ENCODE results near the gene RIN2.

RIN2 gene

DNA sequence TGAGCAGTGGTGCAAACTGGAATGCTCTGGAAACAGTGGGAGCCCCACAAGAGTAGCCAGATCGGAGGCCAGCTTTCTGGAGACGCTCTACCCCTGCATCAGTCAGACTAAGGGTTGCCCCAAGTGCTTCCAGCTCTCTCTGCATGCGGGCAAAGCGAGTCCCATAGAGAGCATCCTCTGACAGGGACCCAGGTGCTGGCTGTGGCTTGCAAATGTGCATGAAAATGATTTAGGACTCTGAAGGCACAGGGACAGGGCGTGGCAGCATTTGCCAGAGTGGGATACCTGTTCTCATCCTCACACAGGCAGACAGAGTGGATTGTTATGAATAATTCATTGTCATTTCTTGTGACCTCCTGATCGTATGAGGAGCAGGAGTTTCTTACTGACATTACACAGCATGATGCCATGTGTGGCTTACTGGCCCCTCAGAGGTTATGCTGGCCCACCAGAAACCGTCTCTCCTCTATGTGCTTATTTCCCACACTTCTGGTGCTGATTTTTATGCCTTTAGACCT lies 10.3 kb downstream of the RIN2 start:
- no peak for DNase-seq

DNA sequence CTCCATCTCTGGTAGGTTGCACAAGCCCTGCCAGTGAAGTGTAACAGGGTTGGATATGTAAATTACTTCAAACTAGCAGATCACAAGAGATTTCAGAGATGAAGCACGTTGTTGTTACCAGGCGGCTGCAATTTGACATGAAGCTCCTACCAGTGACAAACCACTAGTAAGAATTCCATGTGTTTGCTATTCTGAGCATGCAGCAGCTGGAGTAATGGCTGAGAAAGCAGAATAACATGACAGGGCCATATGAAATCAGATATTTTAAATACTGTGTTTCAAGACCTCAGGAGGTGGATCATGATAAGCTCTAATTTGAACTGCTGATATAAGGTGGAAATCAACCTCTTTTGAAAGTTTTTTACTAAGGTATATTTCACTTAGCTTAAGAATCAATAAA lies 11.4 kb downstream of the RIN2 start:
- DNase-seq, result no peak

GRCh38 chr20:19770375-19770774 lies 12.3 kb downstream of the RIN2 start:
- no peak for DNase-seq

DNA sequence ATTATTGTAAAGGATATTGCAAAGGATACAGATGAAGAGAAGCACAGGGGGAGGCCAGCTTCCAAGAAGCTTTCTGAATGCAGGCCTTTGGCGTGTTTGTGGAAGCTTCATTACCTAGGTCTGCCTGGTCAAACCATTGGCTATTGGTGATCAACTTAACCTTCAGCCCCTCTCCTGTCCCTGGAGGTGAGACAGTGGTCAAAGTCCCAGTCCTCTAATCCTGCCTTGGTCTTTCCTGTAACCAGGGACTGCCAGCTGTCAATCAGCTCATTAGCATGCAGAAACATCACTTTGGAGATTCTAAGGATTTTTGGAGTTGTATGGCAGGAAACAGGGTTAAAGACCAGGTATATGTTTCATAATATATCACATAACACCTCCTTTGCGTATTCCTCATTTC lies 13.0 kb downstream of the RIN2 start:
- no peak for DNase-seq

DNA sequence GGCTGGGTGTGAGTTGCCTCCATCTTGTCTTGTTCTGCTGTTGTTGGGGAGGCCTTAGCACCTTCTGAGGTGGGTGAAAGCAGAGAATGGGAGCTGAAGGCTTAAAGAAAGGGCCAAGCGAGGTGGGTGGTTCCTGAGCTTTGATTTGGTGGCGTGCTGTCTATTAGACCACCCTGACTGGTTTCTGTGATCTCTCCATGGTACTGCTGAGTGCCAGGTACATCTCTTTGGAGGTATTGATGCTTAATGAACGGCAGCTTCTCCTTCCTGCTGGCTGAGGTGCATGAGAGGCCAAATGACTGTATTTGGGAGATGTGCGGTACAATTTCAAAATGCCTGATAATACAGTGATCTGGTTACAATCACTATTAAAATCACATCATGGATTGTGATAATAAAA lies 15.4 kb downstream of the RIN2 start:
- no peak for DNase-seq

DNA sequence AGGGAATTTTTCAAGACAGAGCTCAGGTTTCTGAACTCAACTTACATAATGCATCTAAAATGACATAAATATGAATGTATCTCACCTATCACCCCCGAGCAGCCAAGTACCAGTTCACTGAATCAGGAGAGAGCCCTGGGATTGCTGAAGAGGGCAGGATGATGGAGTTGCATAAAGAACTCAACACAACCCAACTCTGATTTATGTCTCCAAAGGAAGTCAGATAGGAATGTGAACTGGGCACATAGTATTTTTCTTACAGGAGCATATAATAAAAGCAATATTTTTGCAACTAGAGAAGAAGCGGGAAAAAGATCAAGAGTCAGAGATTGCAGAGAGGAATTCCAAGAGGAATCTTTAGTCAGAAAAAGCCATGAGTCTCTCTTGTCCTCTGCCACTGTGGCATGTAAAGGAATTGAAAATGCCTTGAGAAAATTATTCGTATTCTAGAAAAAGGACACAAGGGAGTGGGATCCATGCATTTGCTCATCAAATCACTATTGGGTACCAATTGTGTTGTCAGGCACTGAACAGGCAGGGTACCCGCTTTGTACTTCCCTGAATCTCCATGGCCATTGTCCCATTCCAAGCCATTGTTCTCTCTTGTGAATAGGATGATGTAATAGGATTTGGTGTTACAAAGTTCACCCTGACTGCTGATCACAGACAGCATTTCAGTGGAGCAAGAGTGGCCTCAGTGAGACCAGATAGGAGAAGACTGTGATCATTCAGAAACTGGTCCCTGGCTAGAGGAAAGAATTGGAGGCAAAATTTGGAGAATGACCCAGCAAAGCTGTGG lies 16.3 kb downstream of the RIN2 start:
- no peak for DNase-seq

DNA sequence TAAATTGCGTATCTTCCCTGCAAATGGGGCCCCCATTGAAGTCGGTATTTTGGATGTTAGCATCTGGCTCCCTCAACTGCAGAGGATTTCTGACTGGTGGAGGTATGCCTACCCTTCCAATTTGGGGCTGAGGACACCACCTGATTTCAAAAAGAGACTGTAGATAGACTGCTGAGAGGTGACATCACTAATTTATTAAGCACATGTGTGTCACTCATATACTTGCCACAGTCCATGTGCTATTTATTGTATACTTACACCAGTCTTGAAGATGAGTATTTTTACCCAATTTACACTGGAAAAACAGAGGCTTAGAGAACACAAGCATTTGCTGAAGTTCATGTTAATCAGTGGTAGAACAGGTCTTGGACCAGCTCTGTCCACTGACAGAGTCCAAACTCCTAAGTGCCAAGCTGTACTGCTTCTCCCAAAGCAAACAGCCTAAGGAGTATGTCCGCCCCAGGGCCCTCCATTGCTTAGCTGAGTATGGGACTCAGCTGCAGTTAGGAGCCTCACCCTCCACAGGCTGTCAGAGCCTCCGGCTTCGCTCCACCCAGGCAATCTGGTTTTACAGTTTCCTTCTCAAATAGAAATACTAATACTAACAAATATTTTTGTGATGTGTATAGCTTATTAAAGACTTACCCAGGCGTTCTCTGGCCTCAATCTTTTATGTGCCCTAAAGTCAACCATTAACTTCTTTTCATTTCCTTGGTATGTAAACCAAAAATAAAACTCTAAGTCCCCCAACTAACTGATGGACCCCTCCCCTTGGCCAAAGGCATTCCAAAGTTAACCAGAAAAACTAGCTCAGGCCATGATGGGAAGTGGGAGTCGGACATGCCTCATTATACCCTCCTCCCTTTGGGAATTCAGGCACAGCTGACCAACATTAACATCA lies 17.5 kb downstream of the RIN2 start:
- DNase-seq, result no peak

DNA sequence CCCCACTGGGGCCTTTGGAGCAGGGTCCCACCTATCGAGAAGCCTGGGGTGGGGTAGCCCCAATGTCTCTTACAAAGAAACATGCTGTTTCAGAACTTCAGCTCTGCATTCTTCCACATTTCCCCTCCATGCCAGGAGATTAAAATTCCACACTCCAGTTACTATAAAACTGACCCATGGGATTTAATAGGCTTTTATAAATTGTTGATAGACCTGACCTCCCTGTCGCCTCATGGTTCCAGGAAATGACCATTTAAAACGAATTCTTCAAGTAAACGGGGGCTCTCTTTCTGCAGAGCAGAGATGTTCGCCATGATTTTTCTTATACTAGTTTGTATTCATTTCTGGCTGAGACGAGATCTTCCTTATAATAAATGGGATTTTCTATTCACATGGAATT lies 19.3 kb downstream of the RIN2 start:
- DNase-seq, result no peak

DNA sequence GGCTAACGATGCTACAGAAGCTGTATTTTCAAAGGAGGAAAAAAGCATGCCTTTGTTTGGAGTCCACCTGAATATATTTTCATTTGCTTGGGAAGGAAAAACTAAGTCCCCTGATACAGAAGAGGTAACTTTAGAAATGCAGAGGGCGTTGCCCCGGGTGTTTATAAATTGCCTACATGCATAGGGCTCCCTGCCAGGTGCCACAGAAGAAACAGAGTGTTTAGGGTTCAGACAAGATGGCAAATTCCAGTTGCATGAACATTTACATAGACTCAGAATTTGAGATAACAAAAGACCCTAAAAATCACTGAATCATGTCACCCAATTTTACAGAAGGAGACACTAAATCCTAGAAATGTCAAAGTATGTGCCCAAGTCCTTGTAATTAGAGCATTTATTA lies 19.9 kb downstream of the RIN2 start:
- no peak for DNase-seq

DNA sequence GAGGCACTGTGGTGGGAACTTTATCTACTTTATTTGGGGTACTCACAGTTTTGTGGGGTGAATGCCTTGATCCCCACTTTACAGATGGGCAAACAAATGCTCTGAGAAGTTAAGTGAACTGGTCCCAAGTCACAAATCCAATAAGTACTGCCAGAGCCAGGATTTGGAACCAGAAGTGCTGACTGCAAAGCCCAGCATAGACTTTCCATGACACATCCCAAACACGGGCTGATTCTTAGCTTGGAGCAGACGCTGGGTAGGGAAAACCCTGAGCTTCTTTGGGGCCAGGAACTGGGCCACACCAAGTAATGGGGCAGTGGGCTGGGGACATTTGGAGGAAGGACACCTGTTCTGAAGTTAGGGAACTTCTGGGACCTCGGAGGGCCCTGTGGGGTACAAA lies 20.3 kb downstream of the RIN2 start:
- no peak for DNase-seq

DNA sequence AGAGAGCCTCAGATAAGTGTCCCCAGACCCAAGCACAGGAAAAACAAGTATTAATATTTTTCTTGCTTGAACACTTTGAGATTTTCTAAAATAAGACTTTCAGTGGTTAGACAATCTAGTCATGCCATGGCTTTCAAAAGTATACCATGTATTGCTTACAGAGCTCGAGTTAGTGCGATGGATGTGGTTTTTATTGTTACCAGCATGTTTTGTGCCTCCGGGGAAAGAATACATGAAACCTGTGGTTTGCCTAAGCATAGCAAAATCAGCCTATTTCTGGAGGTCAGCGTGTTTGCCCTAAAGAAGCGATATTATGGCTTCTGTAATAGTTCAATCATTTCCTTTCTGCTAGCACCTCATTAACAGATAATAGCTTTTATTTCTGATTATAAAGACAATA lies 21.6 kb downstream of the RIN2 start:
- DNase-seq, result no peak

DNA sequence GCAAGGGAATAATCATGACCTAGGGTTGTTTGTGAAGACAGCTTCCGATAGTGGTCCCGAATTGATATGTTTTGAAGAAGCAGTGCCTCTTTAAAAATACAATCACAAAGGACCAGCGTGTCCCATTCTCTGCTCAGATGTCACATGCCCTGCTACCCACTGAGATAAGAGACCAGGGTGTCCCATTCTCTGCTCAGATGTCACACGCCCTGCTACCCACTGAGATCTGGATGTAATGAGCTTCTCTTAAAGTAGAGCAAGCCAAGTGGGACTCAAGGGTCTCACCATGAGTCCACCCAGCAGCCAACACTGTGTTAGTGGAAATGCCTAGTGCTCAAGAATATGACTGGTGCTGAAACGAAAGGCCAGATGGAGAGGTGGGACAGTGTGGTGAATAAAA lies 22.2 kb downstream of the RIN2 start:
- no peak for DNase-seq

GRCh38 chr20:19781235-19781634 lies 23.2 kb downstream of the RIN2 start:
- DNase-seq, result no peak

GRCh38 chr20:19782669-19783068 lies 24.6 kb downstream of the RIN2 start:
- no peak for DNase-seq

- DNase-seq, result no peak
These were observed 25.9 kb downstream of the RIN2 start for GRCh38 chr20:19783966-19784401.

DNA sequence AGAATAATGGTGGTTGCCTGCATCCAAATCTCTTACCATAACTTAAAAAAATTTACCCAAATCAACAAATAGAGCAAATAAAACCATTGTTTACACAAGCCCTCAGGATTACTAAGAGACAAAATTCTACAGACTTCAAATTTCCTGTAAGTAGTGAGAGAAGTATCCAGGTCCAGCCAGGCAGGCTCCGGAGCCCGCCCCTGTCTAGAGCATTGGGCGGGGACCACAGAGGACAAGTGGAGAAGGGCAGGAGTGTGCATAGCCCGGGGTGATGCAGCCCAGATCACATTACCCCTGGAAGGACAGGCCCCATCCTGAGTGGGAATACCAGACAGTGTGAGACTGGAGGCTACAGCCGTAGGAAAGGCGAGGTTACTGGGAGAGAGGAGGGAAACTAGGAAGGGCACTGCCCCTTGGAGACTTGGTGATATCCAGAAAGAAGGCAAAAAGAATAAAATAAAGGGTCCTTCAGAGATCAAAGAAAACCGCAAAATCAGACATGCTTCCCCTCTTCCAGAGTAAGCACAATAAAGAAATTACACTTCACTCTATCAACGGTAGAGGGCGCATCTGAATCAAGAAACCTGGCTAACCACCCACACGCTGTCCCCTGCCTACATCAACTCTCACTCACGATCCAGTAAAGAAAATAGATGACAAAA lies 26.6 kb downstream of the RIN2 start:
- peak; percentile 19 for DNase-seq

DNA sequence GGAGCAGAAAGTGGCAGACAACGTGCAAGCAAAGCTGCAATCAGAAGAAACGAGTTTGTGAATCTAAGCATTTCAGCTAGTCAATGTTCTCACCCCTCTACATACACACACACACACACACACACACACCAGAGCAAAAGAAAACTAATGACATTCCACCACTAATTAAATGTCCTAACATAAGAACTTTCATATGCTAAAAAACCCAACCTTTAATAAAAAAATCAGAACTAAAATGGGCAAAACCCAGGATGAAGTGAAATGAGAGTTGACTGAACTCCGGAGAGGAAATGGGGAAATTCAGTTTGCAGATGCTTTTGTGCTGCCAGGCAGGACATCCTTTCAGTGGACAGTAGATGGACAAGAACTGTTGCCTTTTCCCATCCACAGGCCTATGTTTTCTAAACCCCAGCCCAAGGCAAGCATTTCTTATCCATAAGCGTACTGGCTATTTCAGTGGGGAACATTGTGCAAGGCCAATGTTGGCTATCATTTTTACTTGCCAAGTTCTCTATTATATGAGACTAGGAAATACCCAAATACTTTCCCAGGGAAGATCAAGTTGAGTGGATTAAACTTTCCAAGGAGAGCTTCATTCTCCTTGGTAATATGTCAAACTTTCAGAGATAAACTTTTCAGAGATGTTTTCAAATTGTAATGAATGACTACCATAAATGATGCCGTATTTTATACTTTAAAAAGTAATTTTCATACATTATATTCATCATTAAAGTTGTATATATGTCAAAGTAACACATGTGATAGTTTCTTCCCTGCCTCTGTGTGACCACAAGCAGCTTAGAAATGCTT lies 27.3 kb downstream of the RIN2 start:
- no peak for DNase-seq

GRCh38 chr20:19785983-19786285 lies 27.9 kb downstream of the RIN2 start:
- DNase-seq, result no peak

DNA sequence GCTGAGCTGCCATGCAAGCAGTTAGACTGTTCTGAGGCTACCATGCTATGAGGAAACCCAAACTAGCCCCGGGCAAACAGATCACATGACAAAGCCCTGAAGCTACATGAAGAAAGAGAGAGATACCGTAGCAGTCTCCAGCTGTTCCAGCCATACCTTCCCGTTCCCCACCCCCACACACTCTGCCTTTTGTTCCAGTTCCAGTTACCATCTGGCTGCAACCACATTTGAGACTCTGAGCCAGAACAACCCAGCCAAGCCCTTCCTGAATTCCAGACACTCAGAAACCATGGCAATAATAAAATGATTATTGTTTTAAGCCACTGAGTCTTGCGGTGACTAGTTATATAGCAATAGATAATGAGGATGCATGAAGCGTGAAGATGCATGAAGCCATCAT lies 28.3 kb downstream of the RIN2 start:
- DNase-seq, result no peak

DNA sequence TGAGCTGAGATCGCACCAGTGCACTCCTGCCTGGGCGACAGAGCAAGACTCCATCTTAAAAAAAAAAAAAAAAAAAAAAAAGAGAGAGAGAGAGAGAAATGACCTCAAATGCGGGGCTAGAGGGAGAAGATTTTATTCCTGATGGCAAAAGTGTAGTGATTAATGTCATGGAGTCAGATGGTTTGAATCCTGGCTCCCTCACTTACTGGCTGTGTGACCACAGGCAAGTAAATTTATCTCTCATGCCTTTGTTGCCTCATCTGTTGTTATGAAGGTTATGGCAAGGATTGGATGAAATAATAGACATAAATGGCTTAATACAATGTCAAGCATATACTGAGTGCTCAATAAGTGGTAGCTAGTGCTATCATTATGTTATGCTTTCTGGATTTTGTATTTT lies 29.3 kb downstream of the RIN2 start:
- no peak for DNase-seq

- no peak for DNase-seq
These were observed 31.0 kb downstream of the RIN2 start for GRCh38 chr20:19789009-19789408.

- no peak for DNase-seq
These were observed 31.4 kb downstream of the RIN2 start for GRCh38 chr20:19789446-19789845.

- DNase-seq, result no peak
These were observed 33.8 kb downstream of the RIN2 start for GRCh38 chr20:19791887-19792286.

Data from stimulated activated CD4-positive, alpha-beta T cell treated with anti-CD3 and anti-CD28 coated beads, Interleukin-1b, Interleukin-23, amount 100 ng/mL, for 48 hours (primary cell).